Stimulated activated naive CD4-positive, alpha-beta T cell treated with Interleukin-2 at 50 U/mL for 16 hours (primary cell): ENCODE data around the gene NOP9.
"Not testable (repeated sequence)": the region's sequence is repeated elsewhere in the genome, so short reads cannot be mapped to it uniquely, and the experiment has no call there.

Experiments used
- DNase-seq: peaks from one replicate; lab custom pipeline; 2025; lab: John Stamatoyannopoulos, UW

NOP9 gene

DNA sequence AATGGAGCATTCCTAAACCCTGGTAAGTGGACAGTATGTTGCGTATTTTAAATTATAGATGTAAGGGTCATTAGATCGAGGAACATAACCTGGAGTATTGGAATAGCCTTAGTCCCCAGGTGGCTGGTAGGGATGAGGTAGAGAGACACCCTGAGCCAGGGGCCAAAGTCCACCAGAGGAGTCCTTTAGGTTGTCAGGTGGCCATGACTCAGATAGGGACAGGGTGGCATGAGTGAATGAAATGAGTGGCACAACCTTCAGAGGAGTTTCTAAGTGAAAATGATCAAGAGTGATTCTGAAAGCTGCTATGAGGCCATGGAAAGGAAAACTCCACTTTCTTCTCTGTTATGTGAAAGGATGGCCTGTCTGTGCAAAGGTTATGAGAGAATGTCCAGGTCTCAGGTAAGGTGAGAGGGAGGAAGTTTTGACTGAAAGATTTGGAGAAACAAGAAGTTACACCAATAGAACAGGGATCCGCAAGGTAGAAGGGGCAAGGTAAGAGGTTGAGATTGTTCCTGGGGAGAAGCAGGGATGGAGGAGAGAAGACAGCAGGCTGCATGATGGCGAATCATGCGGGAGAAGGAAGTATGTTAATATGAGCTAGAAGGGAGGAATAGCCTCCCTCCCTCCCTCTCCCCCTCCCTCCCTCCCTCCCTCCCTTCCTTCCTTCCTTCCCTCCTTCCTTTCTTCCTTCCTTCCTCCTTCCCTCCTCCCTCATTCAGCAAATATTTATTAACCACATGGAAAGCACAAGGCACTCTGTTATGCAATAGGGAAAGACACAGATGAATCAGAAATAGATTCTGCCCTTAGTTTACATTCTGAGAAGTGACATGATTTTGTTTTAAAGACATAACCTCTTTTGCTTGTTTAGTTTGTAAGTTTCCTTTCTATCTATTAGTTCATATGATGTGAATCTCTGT is 54.2 kb downstream of the NOP9 start:
- DNase-seq: no peak

DNA sequence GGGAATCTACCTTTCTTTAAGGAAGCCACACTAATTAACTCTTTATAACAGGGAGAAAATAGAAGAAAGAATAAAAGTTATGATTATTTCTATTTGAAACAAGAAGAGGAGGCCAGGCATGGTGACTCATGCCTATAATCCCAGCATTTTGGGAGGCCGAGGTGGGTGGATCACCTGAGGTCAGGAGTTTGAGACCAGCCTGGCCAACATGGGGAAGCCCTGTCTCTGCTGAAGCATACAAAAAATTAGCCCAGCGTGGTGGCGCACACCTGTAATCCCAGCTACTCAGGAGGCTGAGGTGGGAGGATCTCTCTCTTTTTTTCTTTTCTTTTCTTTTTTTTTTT is 54.8 kb downstream of the NOP9 start:
- DNase-seq: not testable (repeated sequence)

DNA sequence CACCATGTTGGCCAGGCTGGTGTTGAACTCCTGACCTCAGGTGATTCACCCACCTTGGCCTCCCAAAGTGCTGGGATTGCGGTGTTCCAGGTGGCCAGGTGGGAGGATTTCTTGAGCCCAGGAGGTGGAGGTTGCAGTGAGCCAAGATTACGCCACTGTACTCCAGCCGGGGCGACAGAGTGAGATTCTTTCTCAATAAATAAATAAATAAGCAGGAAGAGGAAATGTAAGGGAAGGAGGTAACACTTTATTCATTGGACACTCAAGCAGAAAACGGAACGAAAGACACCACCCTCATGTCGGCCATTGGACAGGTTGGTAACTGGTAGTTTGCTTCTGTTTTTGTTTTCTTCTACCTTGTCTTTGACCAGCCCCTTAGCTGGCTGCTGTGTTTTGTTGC is 55.4 kb downstream of the NOP9 start:
- DNase-seq: no peak

DNA sequence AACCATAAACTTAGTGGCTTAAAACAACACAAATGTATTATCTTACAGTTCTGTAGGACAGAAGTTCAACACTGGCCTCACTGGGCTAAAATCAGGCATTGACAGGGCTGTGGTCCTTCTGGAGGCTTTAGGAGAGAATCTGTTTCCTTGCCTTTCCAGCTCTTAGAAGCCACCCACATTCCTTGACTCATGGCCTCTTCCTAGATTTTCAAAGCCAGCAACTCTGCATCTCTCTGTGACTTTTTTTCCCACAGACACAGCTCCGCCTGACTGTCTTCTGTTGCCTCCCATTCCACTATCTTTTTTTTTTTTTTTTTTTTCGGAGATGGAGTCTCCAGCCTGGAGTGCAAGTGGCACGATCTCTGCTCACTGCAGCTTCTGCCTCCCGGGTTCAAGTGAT is 56.6 kb downstream of the NOP9 start:
- no peak for DNase-seq
